Small intestine (tissue), 7 donors: ENCODE data around the gene FFAR1. TPM values are rescaled to one million over a fixed set of nuclear protein-coding genes. Genes with fewer than 3 reads are reported as not detected.
A peak's percentile ranks its signal among the peaks of the same experiment; 100 is the strongest.

Source experiments
- DNase-seq, 2 donors: peaks; one replicate each; pipeline versions ENCODE4 v3.0.0 to v3.0.0-alpha.2; 2013
- FAIRE-seq: peaks from 2 replicates; lab custom pipeline; 2012; peaks lifted over from hg19 to GRCh38; lab: Jason Lieb, UNC
- H3K27ac ChIP-seq, 3 donors: one replicate each; pipeline ENCODE4 v1.5.1; 2013; ENCODE audit warnings: low read length in 2 of 3, mild to moderate bottlenecking in 2 of 3, control low read depth in 1 of 3, inconsistent platforms in 1 of 3, low read depth in 1 of 3, moderate library complexity in 1 of 3
- H3K27me3 ChIP-seq, 3 donors: one replicate each; pipeline ENCODE4 v1.6.1; 2013; ENCODE audit warnings: low read length in 3 of 3, inconsistent platforms in 1 of 3; ENCODE audit not compliant: control insufficient read depth in 3 of 3, insufficient read depth in 3 of 3
- H3K36me3 ChIP-seq, 3 donors: one replicate each; pipeline ENCODE4 v1.6.1; 2013; ENCODE audit warnings: low read length in 3 of 3, inconsistent platforms in 1 of 3, low read depth in 1 of 3, mild to moderate bottlenecking in 1 of 3, moderate library complexity in 1 of 3; ENCODE audit not compliant: control insufficient read depth in 3 of 3, insufficient read depth in 2 of 3
- H3K4me1 ChIP-seq, 3 donors: one replicate each; pipeline ENCODE4 v1.6.1; 2013; ENCODE audit warnings: low read length in 2 of 3, inconsistent platforms in 1 of 3, low read depth in 1 of 3, mild to moderate bottlenecking in 1 of 3, moderate library complexity in 1 of 3; ENCODE audit not compliant: control insufficient read depth in 3 of 3, insufficient read depth in 2 of 3
- H3K4me3 ChIP-seq, 3 donors: one replicate each; pipeline ENCODE4 v1.5.1; 2013; ENCODE audit warnings: low read length in 3 of 3, control low read depth in 1 of 3, inconsistent platforms in 1 of 3, low read depth in 1 of 3, mild to moderate bottlenecking in 1 of 3, moderate library complexity in 1 of 3
- H3K9me3 ChIP-seq, 2 donors: one replicate each; pipeline ENCODE4 v1.6.1; 2013; ENCODE audit warnings: low read depth in 1 of 2, low read length in 1 of 2; ENCODE audit not compliant: control insufficient read depth in 2 of 2, insufficient read depth in 1 of 2
- WGBS, 3 donors: extraction: QIAGEN DNeasy Blood & Tissue Kit; methylation state at CpG; one replicate each; pipeline ENCODE4 v1.1.7; 2013; 5-methylcytosine and 5-hydroxymethylcytosine counted together
- polyA plus RNA-seq, 4 donors: library from polyadenylated mRNA; stranded (reverse) in 3 of 4; unstranded in 1 of 4; fragments of 200-250 nt in 3 of 4; fragments of 120-200 nt in 1 of 4; gene quantifications; one replicate each; pipeline versions ENCODE4 v1.2.1 to v1.2.3, GENCODE V29; 2013
- donor health status: healthy with polysubstance abuse.
- donor health status: control.
- donor health status: control.
- donor health status: Bipolar disorder and iron deficiency.
- donor health status: healthy.

The FFAR1 gene
- polyA plus RNA-seq, 4 donors = 0.18 to 0.74 TPM; not detected in 2

GRCh38 chr19:35379992-35380391, 32.3 kb downstream of the FFAR1 start:
- peaks cover 0 to 6% of the 10 kb centered on the region in 2 donors for H3K9me3 ChIP-seq
- H3K4me3 ChIP-seq = no peak overlapping the region
- peaks cover 0 to 10% (median 0%) of the 10 kb centered on the region in 3 donors for H3K4me1 ChIP-seq
- 32 to 43% (median 41%) methylated on average over 1 of the region's 1 CpG for WGBS, 3 donors
- no peak overlapping the region for H3K27ac ChIP-seq
- FAIRE-seq = no peak
- no peak for DNase-seq
- no peaks in the 10 kb centered on the region for H3K27me3 ChIP-seq
- no peaks in the 10 kb centered on the region for H3K36me3 ChIP-seq

GRCh38 chr19:35380450-35381124, 32.9 kb downstream of the FFAR1 start:
- H3K27me3 ChIP-seq = no peaks in the 10 kb centered on the region
- peaks cover 0 to 10% (median 0%) of the 10 kb centered on the region in 3 donors for H3K4me1 ChIP-seq
- H3K36me3 ChIP-seq = no peaks in the 10 kb centered on the region
- FAIRE-seq (no peak), DNase-seq (peak; percentile 50 to 69)
- peak overlapping the region in 1 of 3 donors; percentile 25 for H3K27ac ChIP-seq
- 30 to 49% (median 39%) methylated on average over 9 of the region's 9 CpGs for WGBS, 3 donors
- H3K9me3 ChIP-seq = peaks cover 0 to 10% of the 10 kb centered on the region in 2 donors
- H3K4me3 ChIP-seq = no peak overlapping the region

- H3K27ac ChIP-seq = peak overlapping the region in 1 of 3 donors; percentile 25
- peaks cover 0 to 10% (median 0%) of the 10 kb centered on the region in 3 donors for H3K4me1 ChIP-seq
- FAIRE-seq = no peak
- no peak for DNase-seq
- no peaks in the 10 kb centered on the region for H3K36me3 ChIP-seq
- no peaks in the 10 kb centered on the region for H3K27me3 ChIP-seq
- H3K9me3 ChIP-seq = peaks cover 0 to 15% of the 10 kb centered on the region in 2 donors
- H3K4me3 ChIP-seq = no peak overlapping the region
- WGBS, 3 donors = 44 to 59% (median 53%) methylated on average over 3 of the region's 3 CpGs
Observed at GRCh38 chr19:35381318-35381717, 33.6 kb downstream of the FFAR1 start.

GRCh38 chr19:35381926-35382325, 34.2 kb downstream of the FFAR1 start:
- no peak overlapping the region for H3K27ac ChIP-seq
- H3K4me3 ChIP-seq = no peak overlapping the region
- H3K36me3 ChIP-seq = no peaks in the 10 kb centered on the region
- FAIRE-seq (no peak), DNase-seq (no peak)
- peaks cover 0 to 15% of the 10 kb centered on the region in 2 donors for H3K9me3 ChIP-seq
- 83 to 91% (median 86%) methylated on average over 6 of the region's 6 CpGs for WGBS, 3 donors
- peaks cover 0 to 10% (median 0%) of the 10 kb centered on the region in 3 donors for H3K4me1 ChIP-seq
- H3K27me3 ChIP-seq = no peaks in the 10 kb centered on the region

GRCh38 chr19:35383536-35383935, 35.8 kb downstream of the FFAR1 start:
- Histone ChIP-seq H3K4me3 (no peak overlapping the region), H3K9me3 (peaks cover 0 to 11% of the 10 kb centered on the region in 2 donors), H3K36me3 (no peaks in the 10 kb centered on the region), H3K27me3 (no peaks in the 10 kb centered on the region), H3K27ac (no peak overlapping the region), H3K4me1 (peaks cover 0 to 10% (median 0%) of the 10 kb centered on the region in 3 donors)
- 95 to 97% (median 96%) methylated on average over 2 of the region's 2 CpGs for whole genome bisulfite sequencing, 3 donors
- no peak for DNase-seq
- FAIRE-seq = no peak

GRCh38 chr19:35388277-35389054, 40.8 kb downstream of the FFAR1 start:
- no peaks in the 10 kb centered on the region for H3K36me3 ChIP-seq
- no peak overlapping the region for H3K27ac ChIP-seq
- FAIRE-seq (no peak), DNase-seq (no peak)
- H3K27me3 ChIP-seq = no peaks in the 10 kb centered on the region
- no peaks in the 10 kb centered on the region for H3K4me1 ChIP-seq
- H3K4me3 ChIP-seq = no peak overlapping the region
- H3K9me3 ChIP-seq = peaks cover 0 to 11% of the 10 kb centered on the region in 2 donors
- WGBS, 3 donors = 75 to 83% (median 76%) methylated on average over 6 of the region's 6 CpGs

GRCh38 chr19:35389192-35389861, 41.6 kb downstream of the FFAR1 start:
- no peaks in the 10 kb centered on the region for H3K36me3 ChIP-seq
- H3K9me3 ChIP-seq = peaks cover 0 to 11% of the 10 kb centered on the region in 2 donors
- no peaks in the 10 kb centered on the region for H3K4me1 ChIP-seq
- H3K27ac ChIP-seq = no peak overlapping the region
- H3K27me3 ChIP-seq = no peaks in the 10 kb centered on the region
- FAIRE-seq = no peak
- WGBS, 3 donors = 45 to 68% (median 54%) methylated on average over 6 of the region's 6 CpGs
- DNase-seq = no peak
- H3K4me3 ChIP-seq = no peak overlapping the region
